Hepatocyte (in vitro differentiated cells): ENCODE results near the gene MRPS27.

Source experiments
- EZH2 ChIP-seq: fragments of 200-600 bp; sonication (generic); IDR thresholded peaks from 2 replicates; pipeline ENCODE4 v1.6.1; 2016; ENCODE audit warnings: antibody characterized with exemption, mild to moderate bottlenecking, borderline replicate concordance
- TF ChIP-seq, protein P1 (sequence below): fragments of 200-600 bp; sonication (generic); IDR thresholded peaks from 2 replicates; pipeline ENCODE4 v1.5.1; 2016; ENCODE audit warnings: antibody characterized with exemption, mild to moderate bottlenecking; ENCODE audit not compliant: poor library complexity

DNA sequence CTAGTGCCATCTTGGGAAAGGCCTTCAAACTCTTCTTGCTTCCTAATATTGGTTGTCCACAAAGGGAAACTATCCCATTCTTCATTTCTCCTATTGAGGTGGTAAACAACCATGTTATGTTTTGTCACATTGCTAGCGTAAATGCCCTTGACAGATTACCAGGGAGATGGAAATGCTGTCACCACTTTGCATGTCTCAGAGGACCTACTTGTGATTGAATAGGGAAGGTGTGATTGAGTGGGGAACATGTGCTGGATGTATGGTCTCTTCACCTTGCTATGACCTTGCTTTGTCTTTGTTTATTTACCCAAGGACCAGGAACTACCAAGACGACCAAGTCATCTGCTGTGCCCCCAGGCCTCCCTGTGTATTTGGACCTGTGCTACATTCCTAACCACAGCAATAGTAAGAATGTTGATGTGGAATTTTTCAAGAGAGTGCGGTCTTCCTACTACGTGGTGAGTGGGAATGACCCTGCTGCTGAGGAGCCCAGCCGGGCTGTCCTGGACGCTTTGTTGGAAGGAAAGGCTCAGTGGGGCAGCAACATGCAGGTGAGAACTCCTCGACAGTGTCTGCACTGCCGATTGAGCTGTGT, 116.7 kb downstream of the MRPS27 start:
- TF ChIP-seq, protein P1, sequence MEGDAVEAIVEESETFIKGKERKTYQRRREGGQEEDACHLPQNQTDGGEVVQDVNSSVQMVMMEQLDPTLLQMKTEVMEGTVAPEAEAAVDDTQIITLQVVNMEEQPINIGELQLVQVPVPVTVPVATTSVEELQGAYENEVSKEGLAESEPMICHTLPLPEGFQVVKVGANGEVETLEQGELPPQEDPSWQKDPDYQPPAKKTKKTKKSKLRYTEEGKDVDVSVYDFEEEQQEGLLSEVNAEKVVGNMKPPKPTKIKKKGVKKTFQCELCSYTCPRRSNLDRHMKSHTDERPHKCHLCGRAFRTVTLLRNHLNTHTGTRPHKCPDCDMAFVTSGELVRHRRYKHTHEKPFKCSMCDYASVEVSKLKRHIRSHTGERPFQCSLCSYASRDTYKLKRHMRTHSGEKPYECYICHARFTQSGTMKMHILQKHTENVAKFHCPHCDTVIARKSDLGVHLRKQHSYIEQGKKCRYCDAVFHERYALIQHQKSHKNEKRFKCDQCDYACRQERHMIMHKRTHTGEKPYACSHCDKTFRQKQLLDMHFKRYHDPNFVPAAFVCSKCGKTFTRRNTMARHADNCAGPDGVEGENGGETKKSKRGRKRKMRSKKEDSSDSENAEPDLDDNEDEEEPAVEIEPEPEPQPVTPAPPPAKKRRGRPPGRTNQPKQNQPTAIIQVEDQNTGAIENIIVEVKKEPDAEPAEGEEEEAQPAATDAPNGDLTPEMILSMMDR = no peak
- TF ChIP-seq EZH2 = no peak
